SJSA1 (cell line): Measurements from ENCODE around the gene TMOD4. TPM values are rescaled to one million over a fixed set of nuclear protein-coding genes. Genes with fewer than 3 reads are reported as not detected.

Experiments used
- DNase-seq, 2 experiments: peaks; one replicate each; pipeline ENCODE4 v3.0.0-alpha.2; 2015 to 2020; ENCODE audit warnings: low spot score in 2 of 2, low read depth in 1 of 2
- H3K27ac ChIP-seq: fragments of 250-450 bp; sonication (Bioruptor Pico); 2 replicates; pipeline ENCODE4 v1.5.1; 2020; ENCODE audit warnings: mild to moderate bottlenecking, moderate library complexity
- H3K27me3 ChIP-seq: fragments of 250-450 bp; sonication (Bioruptor Pico); replicated peaks from 2 replicates; pipeline ENCODE4 v1.5.1; 2020; ENCODE audit warnings: mild to moderate bottlenecking, moderate library complexity
- H3K36me3 ChIP-seq: fragments of 250-450 bp; sonication (Bioruptor Pico); 2 replicates; pipeline ENCODE4 v1.5.1; 2020; ENCODE audit warnings: mild to moderate bottlenecking
- H3K4me1 ChIP-seq: fragments of 250-450 bp; sonication (Bioruptor Pico); replicated peaks from 2 replicates; pipeline ENCODE4 v1.6.1; 2021; ENCODE audit warnings: mild to moderate bottlenecking
- H3K4me3 ChIP-seq: fragments of 250-450 bp; sonication (Bioruptor Pico); 2 replicates; pipeline ENCODE4 v1.5.1; 2020; ENCODE audit warnings: mild to moderate bottlenecking
- H3K9me3 ChIP-seq: fragments of 250-450 bp; sonication (Bioruptor Pico); replicated peaks from 2 replicates; pipeline ENCODE4 v1.5.1; 2020; ENCODE audit warnings: mild to moderate bottlenecking
- total RNA-seq: library from RNA; depleted of rRNA; stranded (reverse); fragments of >200 nt; shearing (Covaris generic); gene quantifications from 2 replicates; pipeline ENCODE4 v1.2.3, GENCODE V29; 2014

TMOD4 gene
- total RNA-seq, 1 experiment from 2014 or later, result 1.2 TPM

DNA sequence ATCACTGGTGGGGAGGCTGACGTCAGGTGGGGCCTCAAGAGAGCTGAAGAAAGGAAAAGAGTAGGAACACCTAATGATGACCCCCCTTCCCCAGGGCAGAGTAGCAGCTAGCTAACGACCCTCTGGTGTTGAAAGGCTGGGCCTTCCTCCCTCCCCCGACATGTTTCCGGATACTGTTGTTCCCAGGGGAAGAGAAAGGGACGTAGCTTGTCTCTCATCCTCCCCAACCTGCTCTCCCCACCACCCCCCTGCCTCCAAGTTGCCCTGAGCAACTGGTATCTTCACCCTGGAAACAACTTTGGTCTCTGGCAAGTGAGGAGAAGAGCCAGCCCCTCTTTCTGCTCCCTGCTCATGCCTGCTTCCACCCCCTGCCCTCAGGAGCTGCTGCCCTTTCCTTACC, 31.8 kb downstream of the TMOD4 start:
- Histone ChIP-seq H3K27ac (no peak overlapping the region), H3K36me3 (no peaks in the 10 kb centered on the region), H3K4me1 (peaks cover 16% of the 10 kb centered on the region)

DNA sequence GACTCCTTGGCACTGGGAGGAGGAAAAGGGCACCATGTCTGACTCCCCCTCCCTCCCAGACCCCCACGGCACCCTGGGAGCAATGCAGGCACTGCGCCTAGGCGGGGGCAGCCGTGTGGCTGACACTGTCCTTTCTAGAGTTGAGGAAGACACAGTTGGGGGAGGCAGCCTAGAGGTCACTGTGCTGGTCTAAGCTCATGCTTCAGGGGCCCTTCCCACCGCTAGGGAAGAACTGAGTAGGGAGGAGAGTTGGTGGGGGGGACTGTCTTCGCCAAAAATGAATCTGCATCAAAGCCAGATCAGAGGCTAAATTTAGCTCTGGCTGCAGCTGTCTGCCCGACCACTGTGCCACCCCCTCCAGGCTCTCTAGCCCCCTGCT, 32.7 kb downstream of the TMOD4 start:
- H3K27me3 ChIP-seq, result no peaks in the 10 kb centered on the region
- DNase-seq, result no peak
- H3K4me1 ChIP-seq, result peaks cover 16% of the 10 kb centered on the region
- no peak overlapping the region for H3K4me3 ChIP-seq
- H3K9me3 ChIP-seq, result no peaks in the 10 kb centered on the region
- H3K36me3 ChIP-seq, result no peaks in the 10 kb centered on the region
- H3K27ac ChIP-seq, result no peak overlapping the region

More for the DNA sequence above, 31.8 kb downstream of the TMOD4 start:
- Histone ChIP-seq H3K27me3 (no peaks in the 10 kb centered on the region), H3K4me3 (no peak overlapping the region), H3K9me3 (no peaks in the 10 kb centered on the region)
- no peak for DNase-seq

DNA sequence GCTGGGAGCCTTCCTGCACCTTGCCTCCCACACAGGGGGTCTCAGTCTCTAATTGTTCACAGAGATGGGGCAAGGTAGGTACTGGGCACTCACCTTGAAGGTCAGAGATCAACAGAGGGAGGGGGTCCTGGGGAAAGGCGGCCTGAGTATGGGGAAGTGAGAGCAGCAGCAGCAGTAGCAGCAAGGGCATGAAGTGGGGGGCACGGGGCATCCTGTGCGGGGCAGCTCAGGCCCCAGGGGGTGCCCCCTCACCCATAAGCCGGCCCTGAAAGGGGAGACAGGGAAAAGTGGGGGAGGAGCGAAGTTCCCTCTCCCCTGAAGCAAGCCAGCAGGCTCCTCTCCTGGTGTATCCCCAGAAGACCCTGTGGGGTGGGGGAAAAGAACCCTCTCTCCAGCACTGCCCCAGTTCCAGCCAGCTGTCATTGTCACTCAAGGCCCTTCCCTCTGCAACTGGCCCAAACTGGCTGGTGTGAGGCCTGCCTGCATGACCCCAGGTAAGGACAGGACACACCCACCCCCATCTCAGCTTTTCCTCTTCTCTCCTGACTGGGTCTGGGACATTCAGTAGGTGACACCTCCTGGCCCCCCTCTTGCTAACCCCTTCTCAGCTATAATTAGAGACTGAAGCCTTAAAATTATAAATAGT, 33.2 kb downstream of the TMOD4 start:
- Histone ChIP-seq H3K27me3 (no peaks in the 10 kb centered on the region), H3K9me3 (no peaks in the 10 kb centered on the region), H3K4me3 (no peak overlapping the region), H3K36me3 (no peaks in the 10 kb centered on the region), H3K4me1 (peaks cover 12% of the 10 kb centered on the region), H3K27ac (no peak overlapping the region)
- DNase-seq, result no peak

DNA sequence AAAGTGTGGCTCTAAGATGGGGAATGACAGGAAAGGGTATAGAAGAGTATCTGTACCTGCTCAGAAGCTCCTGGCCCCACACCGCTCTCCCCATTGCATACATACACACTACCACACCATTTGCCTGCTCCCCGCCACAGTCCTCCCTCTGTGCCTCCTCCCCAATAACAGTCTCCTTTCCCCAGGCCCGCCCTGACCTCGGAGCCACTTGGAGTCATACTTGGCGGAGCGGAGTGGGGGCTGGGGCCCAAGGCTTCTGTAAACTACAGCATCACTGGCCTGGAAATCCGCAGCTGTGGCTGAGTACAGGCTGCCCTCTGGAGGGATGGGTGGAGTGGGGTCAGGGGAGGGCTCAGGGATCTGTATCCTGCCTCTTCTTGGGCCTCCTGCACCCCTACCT, 38.0 kb downstream of the TMOD4 start:
- H3K9me3 ChIP-seq, result no peaks in the 10 kb centered on the region
- no peak overlapping the region for H3K27ac ChIP-seq
- no peak overlapping the region for H3K4me3 ChIP-seq
- H3K27me3 ChIP-seq, result no peaks in the 10 kb centered on the region
- no peaks in the 10 kb centered on the region for H3K4me1 ChIP-seq
- no peak for DNase-seq
- H3K36me3 ChIP-seq, result no peaks in the 10 kb centered on the region

DNA sequence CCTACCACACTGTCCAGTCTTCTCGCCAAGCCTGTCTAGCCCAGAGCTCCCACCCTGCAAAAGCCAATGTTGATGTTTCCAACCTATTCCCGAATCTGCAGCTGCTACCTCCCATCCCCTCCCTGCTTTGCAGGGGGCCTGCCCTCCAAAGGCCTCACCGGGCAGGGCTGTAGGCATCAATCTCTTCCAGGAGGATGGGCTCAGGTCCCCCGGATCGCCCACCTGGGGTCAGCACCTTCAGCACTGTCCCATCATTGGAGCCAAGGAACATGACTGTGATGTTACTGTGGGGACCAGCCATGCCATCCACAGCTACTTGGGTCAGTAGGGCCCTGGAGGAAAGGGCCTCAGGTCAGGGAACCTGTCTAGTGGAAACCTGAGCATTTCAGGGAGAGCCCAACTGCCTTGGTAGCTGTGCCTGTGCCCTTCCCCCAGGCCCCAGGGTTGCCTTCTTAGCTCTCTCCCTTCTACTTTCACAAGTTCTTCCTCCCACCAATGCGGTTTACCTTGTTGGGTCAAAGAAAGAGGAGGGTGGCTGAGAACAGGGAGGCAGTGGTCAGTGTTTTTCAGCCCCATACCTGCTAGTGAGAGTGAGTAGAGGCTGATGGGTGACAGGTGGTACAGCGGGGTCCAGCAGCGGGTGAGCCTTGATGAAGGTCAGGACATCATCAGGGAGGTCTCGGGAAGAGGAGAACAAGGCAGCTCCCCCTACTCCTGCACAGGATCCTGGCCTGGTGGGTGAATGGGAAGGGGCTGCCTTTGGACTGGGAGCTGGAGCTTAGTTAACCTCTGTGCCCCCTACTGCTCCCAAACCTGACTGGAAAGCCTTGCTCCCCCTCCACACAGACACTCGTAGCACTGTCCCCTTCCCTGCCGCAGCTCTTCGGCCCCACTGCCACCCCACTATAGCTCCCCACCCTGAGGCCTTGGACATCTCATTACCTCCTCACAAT, 40.1 kb downstream of the TMOD4 start:
- no peaks in the 10 kb centered on the region for H3K4me1 ChIP-seq
- DNase-seq, result no peak

DNA sequence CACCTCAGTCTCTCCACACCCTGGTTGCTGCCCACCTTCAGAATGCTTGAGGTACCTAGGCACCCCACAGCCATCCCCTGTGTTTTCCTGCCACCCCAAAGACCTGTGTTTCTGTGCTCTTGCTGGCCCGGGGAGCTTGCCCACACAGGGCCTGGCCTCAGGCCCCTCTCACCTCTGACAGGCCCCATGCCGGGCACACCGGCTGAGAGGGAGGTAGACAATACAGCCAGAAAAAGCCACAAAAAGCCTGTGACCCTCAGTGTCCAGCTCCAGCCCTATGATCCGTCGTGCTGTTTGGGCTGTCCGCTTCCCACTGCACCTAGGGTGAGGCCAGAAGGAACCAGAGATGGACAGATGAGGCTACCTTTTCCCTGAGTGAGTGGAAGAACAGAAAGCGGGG, 40.8 kb downstream of the TMOD4 start:
- Histone ChIP-seq H3K36me3 (no peaks in the 10 kb centered on the region), H3K4me3 (no peak overlapping the region), H3K4me1 (no peaks in the 10 kb centered on the region), H3K9me3 (no peaks in the 10 kb centered on the region), H3K27me3 (no peaks in the 10 kb centered on the region), H3K27ac (no peak overlapping the region)
- no peak for DNase-seq

More for the DNA sequence above, 40.1 kb downstream of the TMOD4 start:
- Histone ChIP-seq H3K9me3 (no peaks in the 10 kb centered on the region), H3K27me3 (no peaks in the 10 kb centered on the region), H3K27ac (no peak overlapping the region), H3K4me3 (no peak overlapping the region), H3K36me3 (no peaks in the 10 kb centered on the region)

- no peak for DNase-seq
- Histone ChIP-seq H3K9me3 (no peaks in the 10 kb centered on the region), H3K27ac (no peak overlapping the region), H3K4me1 (no peaks in the 10 kb centered on the region), H3K27me3 (no peaks in the 10 kb centered on the region), H3K36me3 (no peaks in the 10 kb centered on the region), H3K4me3 (no peak overlapping the region)
Measured at GRCh38 chr1:151134396-151134795, 41.4 kb downstream of the TMOD4 start.

DNA sequence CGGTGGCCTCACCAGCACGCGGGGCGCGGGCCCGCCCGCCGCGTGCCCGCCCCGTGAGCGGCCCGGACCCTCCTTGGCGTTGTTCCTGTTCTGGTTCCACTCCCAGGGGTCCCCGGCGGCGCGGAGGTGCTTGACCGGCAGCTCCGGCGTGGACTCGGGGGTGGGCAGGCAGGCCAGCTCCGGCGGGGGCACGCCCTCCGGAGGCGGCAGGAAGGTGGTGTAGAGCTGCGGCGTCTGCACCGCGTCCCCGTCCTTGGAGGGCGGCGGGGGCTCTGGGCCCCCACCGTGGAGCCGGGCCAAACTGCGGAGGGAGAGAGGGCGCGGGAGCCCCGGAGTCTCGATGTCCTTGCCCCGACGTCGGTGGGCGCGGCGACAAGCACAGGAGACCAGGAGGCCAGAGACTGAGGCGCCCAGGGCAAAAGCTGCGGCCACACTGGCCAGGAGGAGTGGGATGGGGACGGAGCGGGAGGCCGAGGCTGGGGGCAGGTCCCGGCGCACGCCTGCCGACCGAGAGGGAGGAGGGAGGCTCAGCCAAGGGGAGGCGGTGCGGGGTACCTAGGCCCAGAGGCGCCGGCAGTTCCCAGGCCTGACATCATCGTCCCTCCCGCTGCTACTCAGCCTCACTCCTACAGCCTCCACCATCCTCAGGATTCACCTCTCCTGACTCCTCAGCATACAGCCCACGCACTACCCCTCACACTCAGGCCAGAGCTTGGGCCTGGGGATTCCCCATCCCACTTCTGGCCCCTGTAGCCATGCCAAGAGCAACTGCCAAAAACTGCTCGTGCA, 42.6 kb downstream of the TMOD4 start:
- no peak overlapping the region for H3K27ac ChIP-seq
- DNase-seq, result no peak
- H3K9me3 ChIP-seq, result no peaks in the 10 kb centered on the region
- no peak overlapping the region for H3K4me3 ChIP-seq
- no peaks in the 10 kb centered on the region for H3K36me3 ChIP-seq
- no peaks in the 10 kb centered on the region for H3K27me3 ChIP-seq
- H3K4me1 ChIP-seq, result no peaks in the 10 kb centered on the region

GRCh38 chr1:151132335-151133017, 43.3 kb downstream of the TMOD4 start:
- no peak overlapping the region for H3K27ac ChIP-seq
- no peaks in the 10 kb centered on the region for H3K4me1 ChIP-seq
- H3K4me3 ChIP-seq, result no peak overlapping the region
- H3K27me3 ChIP-seq, result no peaks in the 10 kb centered on the region
- no peaks in the 10 kb centered on the region for H3K36me3 ChIP-seq
- DNase-seq, result no peak
- H3K9me3 ChIP-seq, result no peaks in the 10 kb centered on the region

DNA sequence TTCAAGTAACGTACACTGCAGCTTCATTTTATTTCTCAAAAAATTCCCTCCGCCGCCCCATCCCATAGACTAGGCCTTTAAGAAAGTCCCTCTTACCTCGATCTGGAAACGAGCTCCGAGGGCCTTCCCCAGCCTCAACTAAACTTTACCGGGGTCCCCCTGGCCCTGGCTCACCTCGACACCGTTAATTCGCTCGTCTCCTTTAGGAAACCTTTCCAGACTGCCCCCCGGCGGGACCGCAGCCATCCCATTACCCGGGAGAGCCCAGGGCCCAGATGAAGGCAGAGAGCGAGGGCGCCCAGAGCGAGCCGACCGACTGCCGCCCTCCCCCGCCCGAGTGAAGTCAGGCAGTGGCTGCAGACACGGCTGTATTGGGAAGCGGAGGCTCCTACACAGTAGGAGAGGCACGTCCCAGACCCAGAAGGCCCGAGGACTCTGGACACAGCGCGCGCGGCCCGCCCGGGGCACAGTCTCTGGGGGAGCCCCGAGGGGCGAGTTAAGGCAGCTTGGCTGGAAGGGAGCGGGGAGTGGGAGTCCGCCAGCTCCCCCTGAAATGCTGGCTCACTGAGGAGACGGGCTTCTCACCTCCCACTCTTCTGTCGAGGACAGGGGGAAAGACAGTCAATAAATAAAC, 44.0 kb downstream of the TMOD4 start:
- H3K9me3 ChIP-seq, result no peaks in the 10 kb centered on the region
- H3K4me1 ChIP-seq, result no peaks in the 10 kb centered on the region
- no peaks in the 10 kb centered on the region for H3K36me3 ChIP-seq
- H3K4me3 ChIP-seq, result no peak overlapping the region
- no peak overlapping the region for H3K27ac ChIP-seq
- DNase-seq, result no peak
- no peaks in the 10 kb centered on the region for H3K27me3 ChIP-seq

- no peak for DNase-seq
- H3K36me3 ChIP-seq, result no peaks in the 10 kb centered on the region
- H3K27ac ChIP-seq, result no peak overlapping the region
- no peak overlapping the region for H3K4me3 ChIP-seq
- H3K27me3 ChIP-seq, result no peaks in the 10 kb centered on the region
- no peaks in the 10 kb centered on the region for H3K9me3 ChIP-seq
- H3K4me1 ChIP-seq, result no peaks in the 10 kb centered on the region
Measured at GRCh38 chr1:151130987-151131586, 44.7 kb downstream of the TMOD4 start.

DNA sequence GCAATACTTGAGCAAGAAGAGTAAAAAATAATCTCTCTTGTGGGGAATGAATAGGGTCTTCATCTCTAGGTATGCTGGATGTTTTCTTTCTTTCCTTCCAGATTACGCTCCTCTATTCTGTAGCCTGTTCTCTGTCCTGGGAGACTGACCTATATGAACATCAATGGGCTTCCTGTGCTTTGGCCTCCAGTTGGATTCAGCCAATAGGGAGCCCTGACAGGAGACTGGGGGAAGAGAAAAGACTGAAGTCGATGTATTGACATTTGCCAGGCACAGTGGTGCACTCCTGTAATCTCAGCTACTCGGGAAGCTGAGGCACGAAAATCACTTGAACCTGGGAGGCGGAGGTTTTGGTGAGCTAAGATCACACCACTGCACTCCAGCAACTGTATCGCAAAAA, 47.0 kb downstream of the TMOD4 start:
- Histone ChIP-seq H3K27ac (no peak overlapping the region), H3K36me3 (0 out of 2 replicates have a peak, but pooled peaks cover 2% of the 10 kb centered on the region), H3K4me1 (no peaks in the 10 kb centered on the region), H3K27me3 (no peaks in the 10 kb centered on the region), H3K9me3 (no peaks in the 10 kb centered on the region), H3K4me3 (no peak overlapping the region)
- DNase-seq, result no peak
